HG03025 (cell line): ENCODE results near the gene SH3PXD2A.

Source experiments
- ATAC-seq: cut with Tn5 transposase; IDR thresholded peaks from one replicate; pipeline ENCODE4 v1.9.1; 2021; ENCODE audit warnings: mild to moderate bottlenecking, moderate library complexity; ENCODE audit not compliant: unreplicated experiment, low FRiP score

The SH3PXD2A gene

GRCh38 chr10:103580011-103580410 lies 275.4 kb downstream of the SH3PXD2A start:
- no peak for ATAC-seq

GRCh38 chr10:103578782-103579382 lies 276.5 kb downstream of the SH3PXD2A start:
- no peak for ATAC-seq

GRCh38 chr10:103576862-103577261 lies 278.5 kb downstream of the SH3PXD2A start:
- no peak for ATAC-seq

GRCh38 chr10:103576076-103576471 lies 279.3 kb downstream of the SH3PXD2A start:
- ATAC-seq: no peak

GRCh38 chr10:103575416-103576075 lies 279.8 kb downstream of the SH3PXD2A start:
- no peak for ATAC-seq

GRCh38 chr10:103574097-103575061 lies 281.0 kb downstream of the SH3PXD2A start:
- ATAC-seq: no peak

- no peak for ATAC-seq
These were observed 282.2 kb downstream of the SH3PXD2A start for GRCh38 chr10:103573205-103573487.

GRCh38 chr10:103572347-103573204 lies 282.8 kb downstream of the SH3PXD2A start:
- ATAC-seq: no peak

GRCh38 chr10:103571656-103571975 lies 283.8 kb downstream of the SH3PXD2A start:
- ATAC-seq: no peak

- ATAC-seq: no peak
These were observed 284.3 kb downstream of the SH3PXD2A start for GRCh38 chr10:103570844-103571655.

GRCh38 chr10:103569896-103570295 lies 285.5 kb downstream of the SH3PXD2A start:
- ATAC-seq: no peak

GRCh38 chr10:103568505-103568904 lies 286.9 kb downstream of the SH3PXD2A start:
- ATAC-seq: no peak

GRCh38 chr10:103566536-103566935 lies 288.8 kb downstream of the SH3PXD2A start:
- no peak for ATAC-seq

GRCh38 chr10:103564776-103565520 lies 290.4 kb downstream of the SH3PXD2A start:
- no peak for ATAC-seq

GRCh38 chr10:103564116-103564501 lies 291.3 kb downstream of the SH3PXD2A start:
- ATAC-seq: no peak

- ATAC-seq: no peak
These were observed 291.9 kb downstream of the SH3PXD2A start for GRCh38 chr10:103563231-103564115.

- no peak for ATAC-seq
These were observed 293.0 kb downstream of the SH3PXD2A start for GRCh38 chr10:103562383-103562782.

- ATAC-seq: no peak
These were observed 294.5 kb downstream of the SH3PXD2A start for GRCh38 chr10:103560886-103561285.
